Thyroid gland (tissue), 4 donors: ENCODE measurements around the gene DACH1. TPM values are rescaled to one million over a fixed set of nuclear protein-coding genes. Genes with fewer than 3 reads are reported as not detected.

Experiments used
- DNase-seq, 2 donors: peaks; one replicate each; pipeline ENCODE4 v3.0.0-alpha.2; 2019
- H3K27ac ChIP-seq, 3 donors: fragments of 200-600 bp; sonication (generic); 1 replicate in 2 of 3; 2 replicates in 1 of 3; pipeline ENCODE4 v1.5.1; 2016 to 2019; ENCODE audit warnings: mild to moderate bottlenecking in 1 of 3, moderate library complexity in 1 of 3
- H3K27me3 ChIP-seq: fragments of 200-600 bp; sonication (generic); one replicate; pipeline ENCODE4 v1.5.1; 2019
- H3K36me3 ChIP-seq, 2 donors: fragments of 200-600 bp; sonication (generic); one replicate each; pipeline ENCODE4 v1.5.1; 2016 to 2019
- H3K4me1 ChIP-seq, 2 donors: fragments of 200-600 bp; sonication (generic); one replicate each; pipeline ENCODE4 v1.5.1; 2017 to 2019
- H3K4me3 ChIP-seq, 3 donors: fragments of 200-600 bp; sonication (generic); replicated peaks in 1 of 3; 1 replicate in 2 of 3; 2 replicates in 1 of 3; pipeline ENCODE4 v1.5.1; 2016; ENCODE audit warnings: mild to moderate bottlenecking in 1 of 3
- H3K9me3 ChIP-seq: fragments of 200-600 bp; sonication (generic); one replicate; pipeline ENCODE4 v1.5.1; 2017
- CTCF ChIP-seq, 6 experiments: fragments of 200-600 bp in 3 of 6; fragments of 450-650 bp in 3 of 6; sonication (generic) in 3 of 6; IDR thresholded peaks; one replicate each; pipeline ENCODE4 v1.5.1; 2016 to 2019; ENCODE audit warnings: antibody characterized with exemption in 6 of 6, mild to moderate bottlenecking in 2 of 6, inconsistent platforms in 1 of 6, moderate library complexity in 1 of 6
- POLR2A ChIP-seq, 2 donors: fragments of 450-650 bp; IDR thresholded peaks; one replicate each; pipeline ENCODE4 v1.6.1; 2017; ENCODE audit warnings: antibody characterized with exemption in 2 of 2, mild to moderate bottlenecking in 2 of 2, moderate library complexity in 1 of 2
- WGBS, 2 donors: methylation state at CpG; one replicate each; pipeline ENCODE4 v1.1.5; 2017; 5-methylcytosine and 5-hydroxymethylcytosine counted together
- intact Hi-C: fragments of 100-400 bp; cut with DNase I; formaldehyde crosslinking; loops from one replicate; pipeline ENCODE4 v1.15.1; 2023
- total RNA-seq, 4 donors: library from RNA; depleted of rRNA; stranded (reverse); fragments of >200 nt; gene quantifications; one replicate each; pipeline ENCODE4 v1.2.3, GENCODE V29; 2016

Gene DACH1
- total RNA-seq, 4 donors from 2014 or later, result 0.33 to 0.49 (median 0.33) TPM; not detected in 1

DNA sequence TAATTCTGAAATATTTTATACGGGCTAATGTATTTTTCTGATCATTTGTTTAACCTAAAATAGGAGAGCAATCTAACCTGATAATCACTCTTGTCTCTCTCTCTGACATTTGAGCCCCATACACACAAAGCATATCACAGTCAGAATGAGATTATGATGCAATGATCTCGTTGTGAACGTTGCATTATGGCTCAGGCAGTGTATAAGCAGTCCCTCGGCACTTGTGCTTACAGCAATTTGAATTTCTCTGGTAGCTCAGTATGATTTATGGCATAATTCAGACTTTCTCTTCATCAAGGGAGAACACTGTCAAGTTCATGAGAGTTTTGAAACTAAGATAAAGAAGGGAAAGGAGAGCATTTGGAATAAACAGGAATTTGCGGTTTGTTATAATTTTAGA is 256.1 kb downstream of the DACH1 start:
- DNase-seq, result no peak
- Histone ChIP-seq H3K9me3 (no peaks in the 10 kb centered on the region), H3K27me3 (no peaks in the 10 kb centered on the region), H3K4me3 (no peak overlapping the region), H3K4me1 (no peaks in the 10 kb centered on the region), H3K36me3 (no peaks in the 10 kb centered on the region), H3K27ac (no peak overlapping the region)
- 56 to 64% methylated on average over 5 of the region's 5 CpGs for whole genome bisulfite sequencing, 2 donors
- intact Hi-C loops, result no loop called here
- TF ChIP-seq CTCF (IDR thresholded peaks at IDR 0.05) (no peak), POLR2A (IDR thresholded peaks at IDR 0.05) (no peak)

GRCh38 chr13:71609271-71609670 is 257.7 kb downstream of the DACH1 start:
- H3K4me3 ChIP-seq, result no peak overlapping the region
- H3K4me1 ChIP-seq, result no peaks in the 10 kb centered on the region
- TF ChIP-seq CTCF (IDR thresholded peaks at IDR 0.05) (no peak), POLR2A (IDR thresholded peaks at IDR 0.05) (no peak)
- intact Hi-C loops, result no loop called here
- WGBS, 2 donors, result 86 to 90% methylated on average over 7 of the region's 7 CpGs
- H3K9me3 ChIP-seq, result no peaks in the 10 kb centered on the region
- no peaks in the 10 kb centered on the region for H3K36me3 ChIP-seq
- H3K27me3 ChIP-seq, result no peaks in the 10 kb centered on the region
- no peak for DNase-seq
- no peak overlapping the region for H3K27ac ChIP-seq

DNA sequence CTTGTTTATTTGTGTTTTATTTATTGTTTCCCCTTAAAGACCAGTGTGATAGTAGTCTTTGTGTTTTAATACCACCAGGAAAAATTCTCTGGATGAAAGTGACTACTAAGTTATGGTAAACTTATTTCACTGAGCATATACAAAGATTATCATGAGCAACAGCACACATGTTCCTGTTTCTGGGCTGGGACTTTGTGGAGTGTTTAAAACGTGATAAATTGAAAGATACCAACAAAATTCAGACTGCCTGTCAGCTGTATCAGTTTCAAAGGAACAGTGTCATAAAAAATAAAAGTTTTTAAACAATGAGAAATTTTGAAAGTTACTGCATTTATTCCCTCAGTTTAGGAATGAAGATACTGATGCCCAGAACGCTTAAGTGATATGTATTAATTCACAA is 259.4 kb downstream of the DACH1 start:
- no peak overlapping the region for H3K4me3 ChIP-seq
- H3K36me3 ChIP-seq, result no peaks in the 10 kb centered on the region
- 59 to 64% methylated on average over 2 of the region's 2 CpGs for WGBS, 2 donors
- intact Hi-C loops, result no loop called here
- no peaks in the 10 kb centered on the region for H3K4me1 ChIP-seq
- H3K9me3 ChIP-seq, result no peaks in the 10 kb centered on the region
- TF ChIP-seq CTCF (IDR thresholded peaks at IDR 0.05), result no peak
- TF ChIP-seq POLR2A (IDR thresholded peaks at IDR 0.05), result no peak
- H3K27ac ChIP-seq, result no peak overlapping the region
- no peak for DNase-seq
- H3K27me3 ChIP-seq, result no peaks in the 10 kb centered on the region

- H3K27ac ChIP-seq, result no peak overlapping the region
- no peak for DNase-seq
- no peaks in the 10 kb centered on the region for H3K27me3 ChIP-seq
- no peak for TF ChIP-seq POLR2A (IDR thresholded peaks at IDR 0.05)
- TF ChIP-seq CTCF (IDR thresholded peaks at IDR 0.05), result no peak
- H3K4me3 ChIP-seq, result no peak overlapping the region
- no peaks in the 10 kb centered on the region for H3K36me3 ChIP-seq
- intact Hi-C loops, result no loop called here
- no peaks in the 10 kb centered on the region for H3K9me3 ChIP-seq
- H3K4me1 ChIP-seq, result no peaks in the 10 kb centered on the region
These were observed 260.2 kb downstream of the DACH1 start for GRCh38 chr13:71606818-71607217.

DNA sequence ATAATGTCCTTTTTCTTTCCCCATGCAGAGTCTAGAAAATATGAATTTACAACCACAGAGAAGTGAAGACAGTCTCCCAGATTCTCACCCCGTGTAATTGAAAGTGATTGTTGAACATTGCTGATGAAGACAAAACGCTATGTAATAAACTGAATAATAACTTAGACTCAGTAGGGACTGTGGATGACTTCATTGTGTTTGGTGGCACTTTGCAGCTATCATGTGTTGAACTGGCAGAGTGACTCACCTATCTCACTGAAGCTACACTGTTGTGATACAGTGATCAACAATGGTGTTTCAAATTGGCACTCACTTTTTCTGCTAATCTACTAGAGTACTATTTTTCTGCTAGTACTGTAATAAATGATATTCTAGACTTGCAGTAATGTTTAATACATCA is 261.3 kb downstream of the DACH1 start:
- intact Hi-C loops, result no loop called here
- no peak for DNase-seq
- TF ChIP-seq CTCF (IDR thresholded peaks at IDR 0.05) (no peak), POLR2A (IDR thresholded peaks at IDR 0.05) (no peak)
- Histone ChIP-seq H3K4me3 (no peak overlapping the region), H3K4me1 (no peaks in the 10 kb centered on the region), H3K9me3 (no peaks in the 10 kb centered on the region), H3K36me3 (no peaks in the 10 kb centered on the region), H3K27ac (no peak overlapping the region), H3K27me3 (no peaks in the 10 kb centered on the region)
- 90 to 93% methylated on average over 2 of the region's 2 CpGs for WGBS, 2 donors
